GM19238 (cell line): Measurements from ENCODE around the gene PBX2.
"Not testable (repeated sequence)": the region's sequence is repeated elsewhere in the genome, so short reads cannot be mapped to it uniquely, and the experiment has no call there.

Experiments used
- DNase-seq: peaks from one replicate; pipeline ENCODE4 v3.0.0; 2011; ENCODE audit warnings: low spot score; ENCODE audit not compliant: insufficient read length

Gene PBX2

GRCh38 chr6:32151863-32152768 lies 37.9 kb downstream of the PBX2 start, which contains the start of gene PRRT1:
Gene PRRT1, minus strand, starts transcription at chr6:32151939. Its CDS starts 112 bp downstream, at chr6:32151827.
- no peak for DNase-seq

GRCh38 chr6:32151181-32151862 lies 38.7 kb downstream of the PBX2 start:
- no peak for DNase-seq

DNA sequence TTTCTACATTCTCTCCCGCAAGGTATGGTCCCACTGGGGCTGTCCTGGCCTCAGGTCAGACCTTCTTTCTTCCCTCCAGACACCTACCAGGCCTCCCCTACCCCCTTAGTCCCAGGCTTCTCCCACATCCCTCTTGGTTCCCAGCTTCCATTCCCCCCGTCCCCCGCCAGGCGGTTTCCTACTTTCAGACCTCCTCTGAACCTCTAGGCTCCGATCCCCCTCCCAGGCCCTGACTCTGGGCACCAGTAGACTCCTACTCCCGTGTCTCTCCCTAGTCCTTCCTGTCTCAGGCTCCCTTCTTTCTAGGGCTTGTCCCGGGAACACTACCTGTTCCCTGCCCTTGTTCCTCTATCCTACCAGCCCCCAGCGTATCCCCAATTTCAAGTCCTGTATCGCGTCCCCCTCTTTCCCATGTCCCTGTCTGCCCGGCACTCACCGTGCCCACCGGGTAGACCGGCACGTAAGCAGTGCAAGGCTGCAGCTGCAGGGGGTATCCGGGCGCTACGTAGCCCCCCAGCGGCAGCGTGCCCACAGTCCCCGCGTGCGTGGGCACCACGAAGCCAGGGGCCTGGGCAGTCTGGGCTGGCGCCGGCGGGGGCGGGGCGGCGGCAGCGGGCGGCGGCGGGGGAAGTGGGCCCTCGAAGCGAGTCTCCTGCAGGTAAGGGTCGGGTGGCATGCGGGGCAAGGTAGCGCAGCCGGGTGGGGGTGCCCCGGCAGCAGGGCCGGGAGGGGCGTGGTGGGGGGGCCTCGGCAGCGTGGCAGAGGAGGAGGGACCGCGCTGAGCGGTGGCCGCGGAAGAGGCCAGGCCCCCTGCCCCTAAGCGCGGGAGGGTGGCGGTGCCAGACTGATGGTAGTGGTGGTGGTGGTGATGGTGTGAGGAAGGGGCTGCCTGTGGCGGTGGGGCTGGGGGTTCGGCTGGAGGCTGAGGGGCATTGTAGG lies 39.8 kb downstream of the PBX2 start:
- no peak for DNase-seq

GRCh38 chr6:32149092-32149755 lies 40.8 kb downstream of the PBX2 start:
- DNase-seq, result no peak

DNA sequence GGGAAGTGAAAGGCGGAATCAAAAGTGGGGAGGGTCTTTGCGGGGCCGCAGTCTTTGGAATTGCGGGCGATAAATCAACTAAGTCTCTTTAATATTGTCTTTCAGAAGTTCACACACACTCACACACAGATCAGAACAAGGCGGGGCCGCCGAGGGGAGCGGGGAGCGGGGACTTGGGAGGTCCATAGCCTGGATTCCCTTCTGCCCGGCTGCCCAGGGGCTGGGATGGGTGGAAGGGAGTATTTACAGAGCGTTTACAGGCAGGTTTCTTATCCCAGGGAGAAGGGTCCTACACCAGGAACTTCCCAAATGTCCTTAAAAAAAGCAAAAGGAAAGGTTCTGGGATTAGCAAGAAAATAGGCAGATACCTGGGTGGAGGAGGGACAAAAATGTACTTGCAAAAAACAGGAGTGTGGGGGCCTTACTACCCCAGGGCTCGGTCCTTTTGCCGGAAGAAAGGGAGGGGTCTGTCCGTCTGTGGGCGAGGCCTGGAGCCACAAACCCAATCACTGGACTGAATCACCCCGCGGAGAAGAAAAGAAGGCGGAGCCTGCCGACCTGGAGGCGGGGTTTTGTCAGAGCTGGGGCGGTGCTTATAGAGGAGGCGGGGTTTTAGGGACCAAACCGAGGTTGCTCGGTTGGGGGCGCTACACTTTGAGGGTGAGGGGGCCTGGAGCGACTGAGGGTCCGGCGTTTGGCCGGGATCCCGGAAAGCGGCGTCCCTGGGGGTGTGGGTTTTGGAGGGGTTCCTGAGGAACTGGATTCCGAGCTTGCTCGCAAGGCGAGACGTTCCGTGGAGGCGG lies 41.5 kb downstream of the PBX2 start:
- DNase-seq, result no peak

DNA sequence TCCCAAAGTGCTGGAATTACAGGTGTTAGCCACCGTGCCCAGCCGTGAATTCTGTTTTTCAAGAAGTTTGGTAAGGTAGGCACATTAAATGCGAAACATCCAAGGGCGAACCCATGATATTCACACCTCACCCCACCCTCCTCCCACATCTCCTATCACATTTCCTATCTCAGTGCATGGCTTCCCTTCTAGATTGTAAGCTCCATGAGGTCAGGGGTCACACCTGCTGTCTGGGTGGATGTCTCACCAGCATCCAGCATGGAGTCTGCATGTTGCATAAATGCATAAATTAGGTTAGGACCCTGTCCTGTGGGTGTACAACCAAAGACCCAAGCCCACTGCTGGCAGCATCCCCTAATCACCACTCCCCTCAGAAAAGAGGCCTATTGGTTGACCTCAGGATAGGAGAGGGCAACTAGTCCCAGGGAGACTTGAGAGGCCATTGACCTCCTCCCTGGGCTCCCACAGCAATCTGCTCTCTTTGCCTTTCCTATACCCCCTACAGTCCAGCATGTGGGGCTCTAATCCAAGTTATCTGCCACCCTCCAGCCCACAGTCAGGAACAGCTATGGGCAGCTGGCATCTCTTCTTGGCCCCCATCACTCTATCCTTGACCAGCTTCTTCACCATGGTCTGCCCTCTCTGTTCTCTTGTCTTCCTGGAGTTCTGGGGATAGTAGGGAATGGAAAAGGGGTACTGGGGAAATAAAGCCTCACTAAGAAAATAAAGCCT lies 42.4 kb downstream of the PBX2 start:
- no peak for DNase-seq

DNA sequence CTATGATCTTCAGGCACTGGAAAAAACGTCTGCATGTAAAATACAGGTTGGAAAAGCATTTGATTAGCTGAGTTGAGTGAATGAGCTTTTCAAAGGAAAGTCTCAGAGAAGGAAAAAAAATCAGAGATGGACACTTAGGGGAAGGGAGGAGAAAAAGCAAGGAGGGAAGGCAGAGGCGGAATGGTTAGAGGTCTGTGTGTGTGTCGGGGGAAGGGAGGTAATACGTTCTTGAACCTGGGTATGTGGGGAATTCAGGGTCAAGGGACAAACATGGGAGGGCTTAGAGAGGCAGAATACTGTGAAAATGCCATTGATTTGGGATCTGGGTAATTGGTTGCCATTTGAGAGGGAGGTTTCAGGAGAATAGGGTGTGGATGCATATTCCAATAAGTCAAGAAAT lies 43.3 kb downstream of the PBX2 start:
- no peak for DNase-seq

- DNase-seq, result no peak
Measured at GRCh38 chr6:32146287-32146686, 43.7 kb downstream of the PBX2 start.

DNA sequence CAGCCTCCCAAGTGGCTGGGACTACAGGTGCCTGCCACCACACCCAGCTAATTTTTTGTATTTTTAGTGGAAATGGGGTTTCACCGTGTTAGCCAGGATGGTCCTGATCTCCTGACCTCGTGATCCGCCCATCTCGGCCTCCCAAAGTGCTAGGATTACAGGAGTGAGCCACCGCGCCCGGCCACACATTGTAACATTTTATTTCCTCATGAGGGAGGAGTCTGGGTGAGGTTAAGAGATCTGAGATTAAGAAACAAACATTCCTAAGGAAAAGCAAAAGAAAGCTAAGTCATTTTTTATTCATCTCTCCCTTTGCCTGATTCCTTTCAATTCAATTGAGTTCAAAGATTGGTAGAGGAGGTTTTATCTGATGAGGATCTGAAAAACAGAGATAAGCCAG lies 45.8 kb downstream of the PBX2 start:
- not testable (repeated sequence) for DNase-seq

- no peak for DNase-seq
Measured at GRCh38 chr6:32140420-32141046, 49.5 kb downstream of the PBX2 start.

DNA sequence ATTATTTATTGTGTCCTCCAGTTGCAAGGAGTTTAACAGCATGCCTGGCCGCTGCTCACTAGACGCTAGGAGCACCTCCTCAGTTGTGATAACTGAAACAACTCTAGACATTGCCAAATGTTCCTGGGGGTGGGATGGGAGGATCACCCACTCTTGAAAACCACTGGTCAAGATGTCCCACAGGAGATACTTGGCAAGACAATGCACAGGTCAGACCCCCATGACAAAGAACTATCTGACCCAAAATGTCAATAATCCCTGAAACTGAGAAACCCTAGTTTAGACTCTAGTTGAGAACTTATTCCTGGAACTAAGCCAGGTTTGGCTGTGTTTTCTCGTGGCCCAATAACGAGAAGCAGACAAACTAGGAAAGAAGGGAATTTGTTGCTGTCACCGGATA lies 50.4 kb downstream of the PBX2 start:
- DNase-seq, result no peak

DNA sequence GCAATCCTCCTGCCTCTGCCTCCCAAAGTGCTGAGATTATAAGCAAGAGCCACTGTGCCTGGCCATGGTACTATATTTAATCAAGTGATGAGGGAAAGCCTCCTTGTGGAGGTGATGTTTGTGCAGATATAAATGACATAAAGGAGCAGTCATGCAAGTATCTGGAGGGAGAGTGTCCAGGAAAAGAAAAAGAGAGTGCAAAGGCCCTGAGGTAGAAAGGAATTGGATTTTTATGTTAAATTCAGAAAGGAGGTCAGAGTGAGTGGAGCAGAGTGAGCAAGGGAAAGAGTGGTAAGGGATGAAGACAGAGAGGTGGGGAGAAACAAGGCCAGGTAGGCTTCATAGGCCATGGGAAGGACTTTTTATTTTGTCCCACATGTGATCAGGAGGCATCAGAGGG lies 52.5 kb downstream of the PBX2 start:
- no peak for DNase-seq
